Measurements from ENCODE around the gene TIMM10.

DNA sequence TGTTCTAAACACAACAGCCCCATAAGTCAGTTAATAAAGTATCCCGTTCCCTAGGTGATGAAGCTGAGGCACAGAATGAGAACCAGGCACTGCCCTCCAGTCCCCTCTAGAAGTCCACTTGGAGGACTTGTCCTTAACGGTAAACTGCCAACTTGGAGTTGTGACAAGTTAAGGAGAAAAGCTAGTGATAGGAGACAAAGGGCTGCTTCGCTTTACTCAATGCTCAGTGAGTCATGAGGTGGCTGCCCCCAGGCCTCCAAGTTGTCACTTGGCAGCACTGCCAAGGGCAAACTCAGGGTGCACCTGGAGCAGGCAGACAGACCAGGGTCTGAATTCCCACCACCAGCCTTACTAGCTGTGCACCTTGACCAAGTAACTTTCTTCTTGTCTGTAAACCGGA, 28.6 kb downstream of the TIMM10 start:
- no peak for TF ChIP-seq EZH2 (IDR thresholded peaks at IDR 0.05; ENCODE audit: low read length, missing control alignments)
- TF ChIP-seq, protein P1, sequence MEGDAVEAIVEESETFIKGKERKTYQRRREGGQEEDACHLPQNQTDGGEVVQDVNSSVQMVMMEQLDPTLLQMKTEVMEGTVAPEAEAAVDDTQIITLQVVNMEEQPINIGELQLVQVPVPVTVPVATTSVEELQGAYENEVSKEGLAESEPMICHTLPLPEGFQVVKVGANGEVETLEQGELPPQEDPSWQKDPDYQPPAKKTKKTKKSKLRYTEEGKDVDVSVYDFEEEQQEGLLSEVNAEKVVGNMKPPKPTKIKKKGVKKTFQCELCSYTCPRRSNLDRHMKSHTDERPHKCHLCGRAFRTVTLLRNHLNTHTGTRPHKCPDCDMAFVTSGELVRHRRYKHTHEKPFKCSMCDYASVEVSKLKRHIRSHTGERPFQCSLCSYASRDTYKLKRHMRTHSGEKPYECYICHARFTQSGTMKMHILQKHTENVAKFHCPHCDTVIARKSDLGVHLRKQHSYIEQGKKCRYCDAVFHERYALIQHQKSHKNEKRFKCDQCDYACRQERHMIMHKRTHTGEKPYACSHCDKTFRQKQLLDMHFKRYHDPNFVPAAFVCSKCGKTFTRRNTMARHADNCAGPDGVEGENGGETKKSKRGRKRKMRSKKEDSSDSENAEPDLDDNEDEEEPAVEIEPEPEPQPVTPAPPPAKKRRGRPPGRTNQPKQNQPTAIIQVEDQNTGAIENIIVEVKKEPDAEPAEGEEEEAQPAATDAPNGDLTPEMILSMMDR (conservative IDR thresholded peaks at IDR 0.05 in 1 of 2, IDR thresholded peaks at IDR 0.05 in 1 of 2; ENCODE audit: low read depth in 1 of 2, low read length in 2 of 2): no peak

All from fibroblast of lung (primary cell).